T-helper 1 cell treated with Interleukin-12 subunit alpha and Interleukin-12 subunit beta and Interleukin-4 antibody, amounts not matched to agents 30 μg/mL and 1 μg/mL, for 36 hours (primary cell): ENCODE data around the gene PTGES3.

Experiments
- H3K27ac Mint-ChIP-seq: one replicate; pipeline ENCODE4 v1.8.0; 2021; ENCODE audit warnings: mild to moderate bottlenecking, mixed read lengths
- H3K27me3 Mint-ChIP-seq: one replicate; pipeline ENCODE4 v1.8.0; 2021; ENCODE audit warnings: low read depth, mixed read lengths
- H3K36me3 Mint-ChIP-seq: one replicate; pipeline ENCODE4 v1.8.0; 2021; ENCODE audit warnings: low read depth, mixed read lengths
- H3K4me1 Mint-ChIP-seq: one replicate; pipeline ENCODE4 v1.8.0; 2021; ENCODE audit warnings: low read depth, mixed read lengths
- H3K4me3 Mint-ChIP-seq: one replicate; pipeline ENCODE4 v1.8.0; 2021; ENCODE audit warnings: mild to moderate bottlenecking, moderate library complexity, mixed read lengths
- H3K9me3 Mint-ChIP-seq: one replicate; pipeline ENCODE4 v1.8.0; 2021; ENCODE audit warnings: mixed read lengths

Gene PTGES3

DNA sequence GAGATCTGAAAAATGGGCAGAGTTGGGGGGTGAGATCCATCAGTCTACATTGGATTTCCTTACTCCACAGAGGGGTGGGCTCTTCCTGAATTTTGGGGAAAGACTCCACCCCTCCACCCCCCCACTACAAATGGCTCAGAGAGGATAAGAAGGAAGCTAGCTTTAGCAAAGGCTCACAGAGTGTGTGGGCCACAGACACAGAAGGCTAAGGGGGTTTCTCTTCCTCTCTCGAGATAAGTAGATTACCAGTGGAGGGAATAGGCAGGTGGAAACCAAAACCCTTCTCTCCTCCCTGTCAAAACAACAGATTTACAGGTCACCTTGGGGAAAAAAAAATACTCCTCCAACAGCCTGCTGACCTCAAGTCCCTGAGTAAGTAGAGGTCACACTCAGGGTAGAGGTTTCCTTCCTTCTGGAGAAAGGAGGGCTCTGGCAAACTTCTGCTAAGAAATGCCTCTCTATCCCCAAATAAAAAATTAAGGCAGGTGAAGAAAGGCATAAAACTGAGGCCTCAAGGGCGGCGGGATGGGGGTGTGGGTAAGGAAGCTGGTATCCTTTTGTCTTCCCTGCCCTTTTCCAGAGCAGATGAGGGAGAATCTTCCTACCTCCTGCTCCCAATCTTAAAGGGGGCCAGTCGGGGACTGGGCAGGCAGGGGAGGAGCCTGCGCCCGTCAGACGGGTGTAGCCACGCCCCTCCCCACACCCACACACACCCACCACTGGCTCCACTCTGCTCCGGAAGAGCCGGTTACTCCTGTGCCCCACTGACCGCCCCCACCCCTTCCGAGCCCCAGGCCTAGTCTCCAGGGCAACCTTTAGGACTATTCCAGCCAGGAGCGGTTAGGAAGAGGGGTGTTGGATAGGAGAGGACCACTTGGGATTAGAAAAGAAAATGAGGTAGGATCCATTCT is 56.0 kb downstream of the PTGES3 start:
- peaks cover 64% of the 10 kb centered on the region for H3K4me1 Mint-ChIP-seq
- H3K4me3 Mint-ChIP-seq: peak overlapping the region; percentile 57
- no peaks in the 10 kb centered on the region for H3K9me3 Mint-ChIP-seq
- H3K27ac Mint-ChIP-seq: peak overlapping the region; percentile 39
- no peaks in the 10 kb centered on the region for H3K27me3 Mint-ChIP-seq
- peaks cover 17% of the 10 kb centered on the region for H3K36me3 Mint-ChIP-seq

DNA sequence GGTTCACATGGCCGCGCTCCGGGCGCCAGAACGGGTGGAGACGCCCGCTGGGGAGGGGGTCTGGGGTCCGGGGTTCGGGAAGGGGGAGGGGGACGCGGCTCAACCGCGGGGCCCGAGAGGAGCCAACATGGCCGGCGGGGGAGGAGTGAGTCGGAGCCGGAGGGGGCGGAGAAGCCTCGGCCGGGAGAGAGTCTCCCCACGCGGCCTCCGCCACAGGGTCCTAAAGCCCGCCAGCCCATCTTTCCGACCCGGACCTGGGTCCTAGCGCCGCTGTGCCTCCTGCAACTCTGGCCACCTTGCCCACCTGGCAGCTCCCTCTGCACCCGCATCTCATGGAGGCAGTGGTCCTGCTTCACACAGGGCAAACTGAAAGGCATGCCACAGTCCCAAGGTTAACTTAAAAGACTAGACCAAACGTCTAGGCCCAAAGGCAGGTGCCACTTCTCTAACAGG is 57.9 kb downstream of the PTGES3 start, which contains the start of gene BAZ2A:
TSS of gene BAZ2A (minus strand) at position 147 of the 453 bp plus-strand sequence. CDS start 12,796 bp downstream, outside the sequence.
- Mint-ChIP-seq H3K4me3 (peak within 1 kb of the TSS; percentile 88), H3K36me3 (peaks cover 26% of the 10 kb centered on the region)

DNA sequence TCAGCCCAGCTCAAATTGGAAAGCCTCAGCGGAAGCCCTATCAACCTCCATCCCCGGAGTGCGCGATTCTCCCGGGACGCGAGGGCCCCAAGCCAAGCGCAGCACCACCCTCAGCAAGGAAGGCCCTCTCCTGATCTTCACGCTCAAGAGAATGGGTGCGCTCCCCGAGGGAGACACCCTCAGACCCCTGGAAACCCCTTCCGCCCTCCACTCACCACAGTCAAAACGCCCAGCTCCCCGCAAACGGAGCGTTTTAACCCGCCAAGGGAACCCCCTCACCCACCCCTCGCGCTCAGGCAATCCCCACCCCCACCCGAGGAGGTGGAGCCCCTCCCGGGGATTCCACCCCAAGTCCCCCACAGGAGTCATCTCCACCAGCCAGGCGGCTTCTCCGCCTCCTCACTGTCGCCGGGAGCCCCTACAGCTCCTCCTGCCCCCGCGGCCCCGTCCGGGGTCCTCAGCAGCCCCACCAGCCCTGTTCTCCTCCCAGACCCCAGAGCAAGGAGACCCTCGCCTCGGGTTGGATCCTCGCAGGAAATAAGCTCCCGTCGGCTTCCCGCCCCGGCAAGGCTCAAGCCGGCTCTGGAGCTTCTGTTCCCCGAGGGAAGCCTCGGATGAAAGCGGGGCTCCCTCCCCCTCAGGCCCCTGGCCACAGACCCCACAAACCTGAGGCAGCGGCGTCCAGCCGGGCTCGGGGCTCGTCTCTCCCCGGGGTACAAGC is 58.5 kb downstream of the PTGES3 start:
- H3K27me3 Mint-ChIP-seq: no peaks in the 10 kb centered on the region
- no peaks in the 10 kb centered on the region for H3K9me3 Mint-ChIP-seq
- H3K27ac Mint-ChIP-seq: peak overlapping the region; percentile 77
- peaks cover 26% of the 10 kb centered on the region for H3K36me3 Mint-ChIP-seq
- peak overlapping the region; percentile 88 for H3K4me3 Mint-ChIP-seq
- H3K4me1 Mint-ChIP-seq: peaks cover 60% of the 10 kb centered on the region

More for the DNA sequence above, 57.9 kb downstream of the PTGES3 start, which contains the start of gene BAZ2A:
- H3K4me1 Mint-ChIP-seq: peaks cover 63% of the 10 kb centered on the region
- H3K27ac Mint-ChIP-seq: peak within 1 kb of the TSS; percentile 82
- H3K9me3 Mint-ChIP-seq: no peaks in the 10 kb centered on the region
- H3K27me3 Mint-ChIP-seq: no peaks in the 10 kb centered on the region

DNA sequence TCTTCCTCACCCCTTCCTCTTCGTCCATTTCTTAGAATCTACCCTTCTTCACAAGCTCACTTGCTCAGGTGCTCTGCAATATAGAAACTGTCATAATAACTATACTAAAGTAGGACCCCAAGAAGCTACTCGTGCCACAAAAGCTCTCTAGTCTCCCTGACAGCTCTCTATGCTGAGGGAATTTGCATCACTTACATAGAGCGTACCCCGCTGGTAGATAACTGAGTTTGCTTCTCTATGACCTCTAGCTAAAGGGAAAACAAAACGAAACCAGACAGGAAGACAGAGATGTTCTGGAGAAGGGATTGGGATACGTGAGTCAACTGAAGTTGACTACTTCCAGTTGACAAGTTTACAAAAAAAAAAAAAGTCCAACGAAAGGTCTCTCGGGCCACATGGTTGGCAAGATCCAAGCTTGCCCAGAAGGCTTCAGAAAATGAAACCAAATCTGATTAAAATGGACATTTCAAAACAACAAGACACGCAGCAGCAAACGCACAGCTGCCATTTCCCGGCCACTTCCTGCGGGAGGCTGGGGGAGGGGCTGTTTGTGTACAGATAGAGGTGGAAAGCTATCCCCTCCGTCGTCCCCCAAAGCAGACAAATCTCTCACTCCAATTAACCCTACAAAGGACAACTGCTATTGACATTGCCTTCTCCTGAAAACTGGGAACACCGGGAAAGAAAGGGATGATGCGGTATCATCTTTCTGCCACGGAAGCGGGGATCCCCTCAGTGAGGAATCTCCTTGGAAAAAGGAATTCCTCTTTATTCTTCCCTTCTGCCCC is 59.2 kb downstream of the PTGES3 start:
- peaks cover 26% of the 10 kb centered on the region for H3K36me3 Mint-ChIP-seq
- peak overlapping the region; percentile 77 for H3K27ac Mint-ChIP-seq
- no peaks in the 10 kb centered on the region for H3K9me3 Mint-ChIP-seq
- H3K27me3 Mint-ChIP-seq: no peaks in the 10 kb centered on the region
- peak overlapping the region; percentile 88 for H3K4me3 Mint-ChIP-seq
- H3K4me1 Mint-ChIP-seq: peaks cover 59% of the 10 kb centered on the region

DNA sequence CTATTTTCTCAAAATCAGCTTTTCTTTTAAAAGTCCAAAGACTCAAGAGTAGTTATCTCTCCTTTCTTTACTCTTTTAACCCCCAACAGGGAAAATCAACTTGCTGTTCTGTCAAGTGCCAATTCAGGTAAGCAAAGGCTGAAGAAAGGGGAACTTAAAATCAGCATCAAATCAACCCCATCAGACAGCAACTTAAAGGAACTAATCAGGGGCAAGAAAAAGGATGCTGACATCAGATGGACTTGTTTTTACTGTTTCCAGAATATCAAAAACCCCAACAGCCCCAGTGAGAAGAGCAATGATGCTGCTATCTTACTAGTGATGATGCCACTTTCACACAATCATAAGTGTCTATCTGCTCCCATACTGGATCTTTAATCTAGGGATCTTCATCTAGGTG is 61.4 kb downstream of the PTGES3 start:
- Mint-ChIP-seq H3K4me3 (no peak overlapping the region), H3K27ac (no peak overlapping the region), H3K36me3 (peaks cover 33% of the 10 kb centered on the region), H3K27me3 (no peaks in the 10 kb centered on the region), H3K4me1 (peaks cover 46% of the 10 kb centered on the region), H3K9me3 (no peaks in the 10 kb centered on the region)

DNA sequence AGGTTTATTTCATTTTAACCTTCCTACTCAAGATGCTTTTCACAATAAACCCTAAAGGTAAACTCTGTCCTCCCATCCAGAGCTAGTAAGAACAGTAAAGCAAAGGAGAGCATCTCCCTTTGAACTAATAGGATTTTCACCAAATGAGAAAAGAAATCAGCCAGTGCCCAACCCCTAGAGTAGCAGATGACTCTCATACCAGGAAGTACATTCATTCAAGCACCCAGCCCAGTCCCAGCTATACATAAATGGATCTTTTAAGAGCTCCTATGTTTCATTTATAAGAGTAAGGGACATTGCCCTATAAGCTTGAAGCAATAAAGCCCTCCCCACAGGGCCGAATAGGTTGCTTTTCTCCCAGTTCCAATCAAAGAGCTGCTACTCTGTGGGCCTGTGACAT is 65.5 kb downstream of the PTGES3 start:
- Mint-ChIP-seq H3K27ac (peak overlapping the region; percentile 39), H3K4me1 (peaks cover 32% of the 10 kb centered on the region)

DNA sequence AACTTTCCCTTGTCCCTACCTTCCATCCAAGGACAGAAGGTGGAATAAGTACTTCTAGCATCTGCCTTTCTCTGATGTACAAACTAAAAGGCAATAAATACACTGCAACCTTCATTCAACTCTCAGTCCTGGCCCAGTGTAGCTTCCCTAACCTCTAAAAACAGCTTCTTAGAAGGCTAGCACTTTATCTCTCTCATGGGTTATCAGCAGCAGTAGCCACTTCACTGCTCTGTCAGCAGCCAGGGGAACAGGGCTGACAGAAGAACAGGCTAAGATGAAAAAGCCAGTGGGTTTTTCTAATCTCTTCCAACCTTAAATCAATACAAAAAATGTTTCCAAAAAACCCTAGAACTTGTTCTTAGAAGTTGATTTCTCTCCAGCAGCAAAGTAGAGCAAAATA is 71.2 kb downstream of the PTGES3 start:
- H3K27me3 Mint-ChIP-seq: no peaks in the 10 kb centered on the region
- no peak overlapping the region for H3K27ac Mint-ChIP-seq
- no peaks in the 10 kb centered on the region for H3K9me3 Mint-ChIP-seq
- peaks cover 53% of the 10 kb centered on the region for H3K36me3 Mint-ChIP-seq
- H3K4me1 Mint-ChIP-seq: peaks cover 11% of the 10 kb centered on the region
- H3K4me3 Mint-ChIP-seq: no peak overlapping the region

More for the DNA sequence above, 65.5 kb downstream of the PTGES3 start:
- Mint-ChIP-seq H3K9me3 (no peaks in the 10 kb centered on the region), H3K36me3 (peaks cover 30% of the 10 kb centered on the region), H3K27me3 (no peaks in the 10 kb centered on the region), H3K4me3 (no peak overlapping the region)

DNA sequence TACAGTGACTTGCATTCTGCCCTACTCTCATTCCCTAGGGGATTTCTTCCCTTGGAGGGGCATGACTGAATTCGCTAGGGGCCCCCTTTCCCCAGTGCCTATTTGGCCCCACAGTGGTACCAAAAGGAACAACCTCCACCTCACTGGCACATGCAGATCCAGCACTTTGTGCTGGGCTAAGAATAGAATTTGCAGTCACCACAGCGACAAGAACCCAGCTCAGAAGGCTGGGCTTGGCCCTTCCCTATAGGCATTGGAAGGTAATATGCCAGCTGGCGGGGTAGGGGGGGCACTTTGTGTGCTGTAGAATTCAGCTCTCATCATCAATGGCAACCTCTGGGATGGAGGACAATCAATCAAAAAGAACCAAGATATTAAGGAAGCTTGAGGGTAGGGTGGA is 71.8 kb downstream of the PTGES3 start:
- no peak overlapping the region for H3K27ac Mint-ChIP-seq
- peaks cover 11% of the 10 kb centered on the region for H3K4me1 Mint-ChIP-seq
- H3K4me3 Mint-ChIP-seq: no peak overlapping the region
- peaks cover 59% of the 10 kb centered on the region for H3K36me3 Mint-ChIP-seq
- no peaks in the 10 kb centered on the region for H3K27me3 Mint-ChIP-seq
- no peaks in the 10 kb centered on the region for H3K9me3 Mint-ChIP-seq

DNA sequence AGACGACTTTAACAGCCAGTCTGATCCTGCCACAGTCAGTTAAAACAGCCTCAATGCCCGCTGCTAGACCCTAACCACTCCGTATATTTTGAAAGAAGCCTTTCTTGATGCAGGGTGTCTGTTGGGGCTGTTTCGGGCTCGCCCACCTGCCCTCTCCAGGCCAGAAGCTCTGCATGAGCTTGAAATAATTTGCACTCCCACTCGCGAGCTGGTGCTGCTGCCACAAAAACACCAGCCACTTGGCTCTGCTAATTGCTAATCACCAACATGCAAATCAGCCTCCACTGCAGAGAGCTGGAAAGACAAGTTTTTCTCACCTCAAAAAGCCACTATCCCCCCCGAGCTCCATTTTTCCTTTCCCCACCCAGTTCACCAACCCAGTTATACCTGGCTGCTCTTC is 73.5 kb downstream of the PTGES3 start:
- Mint-ChIP-seq H3K27me3 (no peaks in the 10 kb centered on the region), H3K9me3 (no peaks in the 10 kb centered on the region), H3K36me3 (peaks cover 67% of the 10 kb centered on the region), H3K4me1 (peaks cover 8% of the 10 kb centered on the region), H3K27ac (no peak overlapping the region), H3K4me3 (no peak overlapping the region)
